Stimulated activated CD4-positive, alpha-beta T cell treated with anti-CD3 and anti-CD28 coated beads, Interleukin-1b, Interleukin-23, amount 100 ng/mL, for 4 hours (primary cell): ENCODE data around the gene COX10.
"Not testable (repeated sequence)": the region's sequence is repeated elsewhere in the genome, so short reads cannot be mapped to it uniquely, and the experiment has no call there.

Experiments used
- DNase-seq, 2 donors: peaks; one replicate each; pipeline ENCODE4 v3.0.0-alpha.2; 2020; ENCODE audit warnings: low read depth in 2 of 2

The COX10 gene

DNA sequence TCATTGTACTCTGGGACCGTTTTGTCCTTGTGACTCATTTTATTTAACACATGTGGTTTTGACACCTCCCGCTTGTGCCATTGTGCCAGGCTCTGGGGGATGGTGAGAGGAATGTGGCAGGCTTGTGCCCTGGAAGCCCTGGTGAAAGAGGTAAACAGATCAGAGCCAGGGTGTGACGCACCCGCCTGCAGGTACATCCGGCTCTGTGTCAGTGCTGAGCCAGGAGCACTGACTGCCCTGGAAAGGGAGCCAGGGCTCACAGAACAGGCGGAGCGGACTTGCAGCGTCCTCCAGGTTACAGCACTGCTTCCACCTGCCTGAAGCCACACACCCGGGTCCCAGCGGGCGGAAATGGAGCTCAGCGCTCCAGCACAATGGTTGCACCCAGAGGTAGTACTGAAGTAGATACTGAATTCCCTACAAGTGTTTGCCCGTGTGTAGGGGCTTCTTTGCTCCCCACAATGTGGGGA is 136.7 kb downstream of the COX10 start:
- DNase-seq: peak; percentile 37 to 59

DNA sequence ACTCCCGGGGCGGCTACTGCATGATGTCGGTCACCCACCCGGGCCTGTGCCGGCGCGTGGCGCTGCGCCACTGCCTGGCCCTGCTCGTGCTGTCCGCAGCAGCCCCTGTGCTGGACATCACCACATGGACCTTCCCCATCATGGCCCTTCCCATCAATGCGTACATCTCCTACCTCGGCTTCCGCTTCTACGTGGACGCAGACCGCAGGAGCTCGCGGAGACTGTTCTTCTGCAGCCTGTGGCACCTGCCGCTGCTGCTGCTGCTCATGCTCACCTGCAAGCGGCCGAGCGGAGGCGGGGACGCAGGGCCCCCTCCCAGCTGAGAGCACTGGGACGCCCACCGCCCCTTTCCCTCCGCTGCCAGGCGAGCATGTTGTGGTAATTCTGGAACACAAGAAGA is 137.6 kb downstream of the COX10 start:
- DNase-seq: no peak

DNA sequence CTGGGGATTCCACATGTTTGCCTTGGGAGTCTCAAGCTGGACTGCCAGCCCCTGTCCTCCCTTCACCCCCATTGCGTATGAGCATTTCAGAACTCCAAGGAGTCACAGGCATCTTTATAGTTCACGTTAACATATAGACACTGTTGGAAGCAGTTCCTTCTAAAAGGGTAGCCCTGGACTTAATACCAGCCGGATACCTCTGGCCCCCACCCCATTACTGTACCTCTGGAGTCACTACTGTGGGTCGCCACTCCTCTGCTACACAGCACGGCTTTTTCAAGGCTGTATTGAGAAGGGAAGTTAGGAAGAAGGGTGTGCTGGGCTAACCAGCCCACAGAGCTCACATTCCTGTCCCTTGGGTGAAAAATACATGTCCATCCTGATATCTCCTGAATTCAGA is 138.5 kb downstream of the COX10 start:
- no peak for DNase-seq

DNA sequence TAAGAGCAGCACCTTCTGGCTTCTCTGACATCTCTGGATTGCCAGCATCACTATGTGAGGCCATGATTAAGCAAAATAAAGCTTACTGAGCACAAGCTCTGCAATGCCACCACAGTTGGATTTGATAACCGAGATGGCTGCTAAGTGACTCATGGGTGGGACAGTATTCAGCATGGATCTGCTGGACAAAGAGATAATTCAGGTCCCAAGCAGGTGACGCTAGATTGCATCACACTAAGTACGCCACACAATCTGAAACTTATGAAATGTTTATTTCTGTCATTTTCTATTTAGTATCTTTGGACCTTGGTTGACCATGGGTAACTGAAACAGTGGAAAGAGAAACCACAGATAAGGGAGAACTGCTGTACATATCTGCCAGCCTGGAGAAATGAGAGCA is 139.9 kb downstream of the COX10 start:
- DNase-seq: no peak

DNA sequence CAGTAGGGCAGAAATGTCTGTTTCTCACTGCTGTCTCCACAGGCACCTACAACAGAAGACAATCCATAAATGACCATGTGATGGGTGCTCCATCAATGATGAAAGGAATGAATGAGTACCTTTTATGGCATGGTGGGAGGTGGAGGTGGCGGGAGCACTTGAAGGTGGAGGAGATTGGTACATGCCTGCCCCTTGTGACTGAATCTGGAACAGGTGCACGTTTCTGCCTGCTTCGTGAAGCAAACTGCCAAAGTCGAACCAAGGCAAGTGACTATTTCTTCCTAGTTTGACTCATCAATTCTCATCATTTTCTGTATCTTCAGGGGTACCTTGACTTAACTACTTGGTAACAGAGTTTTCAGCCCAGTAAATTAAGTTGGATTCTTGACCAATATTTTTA is 141.9 kb downstream of the COX10 start:
- no peak for DNase-seq

DNA sequence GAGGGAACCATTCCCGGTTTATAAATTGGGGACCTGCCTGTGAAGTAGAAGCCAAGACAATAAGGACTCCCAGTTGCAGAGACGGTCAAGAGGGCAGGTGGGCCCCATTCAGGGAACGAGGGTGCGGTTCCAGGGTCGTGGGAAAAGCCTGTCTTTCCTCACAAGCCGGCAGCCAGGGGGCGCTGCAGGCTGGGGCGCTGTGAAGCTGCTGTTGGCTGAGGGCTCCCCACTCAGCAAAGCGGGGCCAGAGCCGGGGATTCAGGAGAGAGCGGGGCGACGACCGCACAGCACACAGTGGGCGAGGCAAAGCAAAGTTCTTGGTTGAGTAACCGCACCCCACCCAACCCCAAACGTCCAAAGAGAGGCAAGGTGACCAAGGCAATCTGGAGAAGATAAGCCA is 142.5 kb downstream of the COX10 start:
- peak in 1 of 2 donors; percentile 42 for DNase-seq

DNA sequence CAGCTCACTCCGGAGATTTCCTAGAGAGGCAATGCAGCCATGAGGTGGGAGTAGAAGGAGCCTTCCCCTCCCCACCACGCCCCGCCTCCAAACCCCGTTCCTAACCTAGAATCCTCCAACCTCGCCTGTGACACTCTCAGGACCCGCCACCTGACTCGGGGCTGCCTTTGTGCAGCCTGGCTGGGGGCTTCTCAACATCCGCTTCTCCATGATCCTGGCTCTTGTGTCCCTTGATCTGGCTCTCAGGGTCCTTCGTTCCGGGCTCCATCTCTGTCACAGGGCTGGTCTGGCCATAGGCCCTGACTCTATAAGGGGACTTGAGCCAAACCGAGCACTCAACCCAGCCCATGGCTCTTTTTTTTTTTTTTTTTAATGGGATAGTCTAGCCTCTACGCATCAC is 143.1 kb downstream of the COX10 start:
- no peak for DNase-seq

DNA sequence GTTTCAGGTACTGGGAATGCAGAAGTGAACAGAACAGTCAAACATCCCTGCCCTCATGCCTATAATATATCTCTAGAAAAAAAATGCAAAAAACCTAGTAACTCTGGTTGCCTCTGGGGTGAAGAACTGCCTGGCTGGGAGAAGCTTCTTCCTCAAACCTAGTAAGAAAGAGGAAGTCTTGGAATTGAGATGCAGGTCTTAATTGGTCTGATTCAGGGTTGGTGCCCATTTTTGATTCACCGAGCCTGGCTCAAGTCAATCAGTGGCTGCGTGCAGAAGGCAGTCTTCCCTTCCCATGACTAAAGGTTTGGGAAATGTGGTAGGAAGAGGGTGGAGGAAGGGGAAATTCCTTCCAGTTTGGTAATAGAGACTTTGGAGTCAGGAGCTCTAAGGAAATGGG is 145.0 kb downstream of the COX10 start:
- DNase-seq: no peak

DNA sequence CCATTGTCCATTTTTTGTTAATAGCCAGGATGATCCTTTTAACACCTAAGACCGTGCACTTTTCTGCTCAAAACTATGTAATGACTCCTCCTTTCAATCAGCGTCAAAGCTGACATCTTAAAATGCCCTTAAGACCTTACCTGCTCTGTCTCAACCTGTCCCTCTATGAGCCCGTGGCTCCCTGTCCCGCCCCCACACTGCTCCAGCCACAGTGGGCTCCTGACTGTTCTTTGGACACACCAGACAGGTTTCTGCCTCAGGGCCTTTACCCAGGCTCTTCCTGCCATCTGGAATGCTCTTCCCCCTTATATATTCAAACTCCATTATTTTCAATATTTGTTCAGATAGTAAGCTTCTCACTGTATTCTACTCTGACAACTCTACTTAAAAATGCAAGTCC is 153.3 kb downstream of the COX10 start:
- no peak for DNase-seq

DNA sequence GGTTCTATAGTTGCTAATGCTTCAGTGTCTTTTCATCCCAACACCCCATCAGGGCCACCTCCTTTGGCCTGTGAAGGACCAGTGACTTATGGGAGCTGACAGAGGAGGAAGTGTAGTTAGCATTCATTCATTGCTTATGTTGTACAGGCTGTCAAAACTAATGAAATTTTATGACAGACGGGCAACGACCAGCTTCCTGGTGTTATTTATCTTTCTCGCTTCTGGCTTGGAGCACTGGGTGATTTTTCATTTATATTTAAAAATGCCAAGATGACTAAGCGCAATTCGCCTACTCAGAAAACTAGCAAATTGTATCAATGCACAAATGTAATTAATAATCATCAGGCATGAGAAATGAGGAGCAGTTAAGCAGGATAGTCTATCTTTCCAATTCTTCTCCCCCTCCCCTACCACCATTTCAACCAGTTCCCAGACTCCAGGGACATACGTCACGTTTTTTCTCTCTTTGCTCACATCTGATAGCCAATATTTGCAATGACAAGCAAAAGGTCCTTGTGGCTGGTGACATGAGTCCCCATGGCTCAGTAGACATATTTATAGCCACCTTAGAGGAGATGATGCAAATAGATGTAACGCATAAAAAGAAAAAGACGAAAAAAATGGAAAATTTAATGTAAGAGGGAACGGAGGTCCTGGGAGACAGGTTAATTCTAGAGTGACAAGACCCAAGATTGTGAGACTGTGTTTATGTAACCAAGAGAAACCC is 156.1 kb downstream of the COX10 start:
- DNase-seq: no peak

DNA sequence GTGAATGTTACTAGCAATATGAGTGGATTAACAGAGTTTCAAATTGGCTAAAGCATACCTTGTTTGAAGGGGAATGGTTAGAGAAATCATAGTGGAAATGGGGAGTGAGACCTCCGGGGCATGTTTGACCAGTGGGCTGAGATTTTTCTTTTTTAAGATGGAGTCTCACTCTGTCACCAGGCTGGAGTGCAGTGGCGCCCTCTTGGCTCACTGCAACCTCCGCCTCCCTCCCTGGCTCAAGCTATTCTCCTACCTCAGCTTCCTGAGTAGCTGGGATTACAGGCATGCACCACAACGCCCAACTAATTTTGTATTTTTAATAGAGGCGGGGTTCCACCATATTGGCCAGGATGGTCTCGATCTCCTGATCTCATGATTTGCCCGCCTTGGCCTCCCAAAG is 157.7 kb downstream of the COX10 start:
- no peak for DNase-seq

DNA sequence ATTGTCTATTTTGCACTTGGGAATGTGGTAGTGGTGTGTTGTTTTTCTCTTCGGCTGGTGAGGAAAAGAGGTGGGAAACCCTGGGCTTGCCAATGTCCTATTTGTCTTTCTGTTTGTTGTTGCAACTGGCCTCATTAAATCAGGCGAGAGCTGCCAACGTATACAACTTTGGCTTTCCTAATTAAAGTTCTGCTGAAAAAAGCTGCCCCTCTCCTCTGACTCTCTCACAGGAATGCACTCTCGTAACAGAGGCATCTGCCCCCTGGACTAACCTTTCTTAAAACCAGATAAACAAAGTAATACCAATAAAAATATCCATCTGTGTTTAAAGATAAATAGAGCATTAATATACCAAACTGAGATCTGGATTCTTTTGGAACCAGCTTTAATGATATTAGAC is 159.6 kb downstream of the COX10 start:
- no peak for DNase-seq

DNA sequence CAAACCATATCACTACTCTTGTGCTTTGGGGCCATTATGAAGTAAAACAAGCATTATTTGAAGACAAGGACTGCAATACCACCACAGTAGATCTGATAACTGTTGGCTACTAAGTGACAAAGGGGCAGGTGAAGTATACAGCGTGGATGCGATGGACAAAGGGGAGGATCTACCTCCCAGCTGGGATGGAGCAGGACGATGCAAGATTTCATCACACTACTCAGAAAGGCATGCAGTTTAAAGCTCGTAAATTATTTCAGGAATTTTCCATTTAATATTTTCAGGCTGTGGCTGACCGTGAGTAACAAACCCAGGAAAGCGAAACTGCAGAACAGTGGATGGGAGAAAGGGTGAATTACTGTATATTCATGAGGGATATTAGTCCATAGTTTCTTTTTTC is 161.9 kb downstream of the COX10 start:
- DNase-seq: not testable (repeated sequence)

DNA sequence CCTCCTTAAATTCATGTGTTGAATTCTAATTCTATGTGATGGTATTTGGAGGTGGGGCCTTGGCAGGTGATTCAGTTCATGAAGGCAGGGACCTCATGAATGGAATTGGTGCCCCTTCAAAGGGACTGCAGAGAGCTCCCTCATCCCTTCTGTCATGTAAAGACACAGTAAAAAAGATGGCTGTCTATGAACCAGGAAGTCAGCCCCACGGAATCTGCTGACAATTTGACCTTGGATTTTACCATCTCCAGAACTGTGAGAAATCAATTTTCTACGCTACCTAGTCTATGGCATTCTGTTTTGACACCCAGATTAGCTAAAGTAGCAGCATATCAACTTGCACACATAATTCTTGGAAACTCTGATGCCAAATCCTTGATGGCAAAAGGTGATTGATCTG is 165.7 kb downstream of the COX10 start:
- not testable (repeated sequence) for DNase-seq

DNA sequence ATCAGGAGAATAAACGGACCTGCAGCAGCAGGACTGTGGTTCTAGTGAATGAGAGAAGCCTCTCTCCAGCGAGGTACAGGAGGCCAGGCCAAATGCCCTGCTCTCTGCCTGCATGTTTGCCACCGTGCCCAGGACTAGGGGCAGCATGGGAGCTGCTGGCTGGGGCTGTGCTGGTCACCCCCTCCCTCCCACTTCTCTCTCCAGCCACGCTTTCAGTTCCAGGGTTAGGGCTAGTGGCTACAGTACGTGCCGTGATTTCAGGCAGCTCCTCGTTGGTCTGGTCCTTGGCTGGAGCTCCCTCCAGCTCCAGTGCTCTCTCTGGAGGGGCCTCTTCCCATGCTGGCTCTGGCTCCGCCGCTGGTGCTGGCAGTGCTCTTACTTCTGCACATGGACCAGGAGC is 166.7 kb downstream of the COX10 start:
- DNase-seq: not testable (repeated sequence)

DNA sequence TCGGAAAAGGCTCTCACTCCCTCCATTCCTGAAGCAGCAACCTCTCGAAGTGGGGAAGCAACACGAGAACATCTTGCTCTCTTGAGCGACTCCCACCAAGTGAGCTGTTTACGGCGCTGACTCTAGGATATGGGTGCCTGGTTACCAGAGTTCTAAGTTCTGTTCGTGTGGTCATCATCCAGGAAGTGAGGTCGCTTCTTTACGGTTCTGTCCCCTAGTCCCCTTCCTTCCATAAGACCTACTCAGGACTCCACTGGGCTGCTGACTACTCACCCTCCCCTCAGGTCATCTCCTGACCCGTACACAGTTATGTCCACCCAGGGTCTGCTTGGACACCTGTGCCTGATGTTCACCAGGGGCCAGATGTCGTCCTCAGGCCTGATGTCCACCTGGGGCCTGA is 167.5 kb downstream of the COX10 start, which contains the start of gene CDRT15:
Gene CDRT15, minus strand, starts transcription at position 101 of the 400 bp plus-strand sequence. Its CDS starts 29 bp downstream, at position 72.
- DNase-seq: not testable (repeated sequence)

DNA sequence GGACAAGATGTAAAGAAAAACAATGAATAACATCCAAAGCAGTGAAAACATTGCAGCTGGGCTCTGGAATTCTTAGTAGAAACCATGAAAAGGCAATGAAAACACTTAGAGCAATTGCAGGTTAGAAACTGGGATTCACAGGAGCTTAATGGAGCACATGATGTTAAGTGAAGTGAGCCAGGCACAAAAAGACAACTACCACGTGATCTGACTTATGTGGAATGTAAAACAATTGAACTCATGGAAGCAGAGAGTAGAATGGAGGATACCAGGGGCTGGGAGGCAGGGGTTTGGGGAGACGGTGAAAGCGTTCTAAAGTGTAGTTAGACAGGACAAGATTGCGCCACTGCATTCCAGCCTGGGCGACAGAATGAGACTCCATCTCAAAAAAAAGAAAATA is 170.0 kb downstream of the COX10 start:
- not testable (repeated sequence) for DNase-seq

DNA sequence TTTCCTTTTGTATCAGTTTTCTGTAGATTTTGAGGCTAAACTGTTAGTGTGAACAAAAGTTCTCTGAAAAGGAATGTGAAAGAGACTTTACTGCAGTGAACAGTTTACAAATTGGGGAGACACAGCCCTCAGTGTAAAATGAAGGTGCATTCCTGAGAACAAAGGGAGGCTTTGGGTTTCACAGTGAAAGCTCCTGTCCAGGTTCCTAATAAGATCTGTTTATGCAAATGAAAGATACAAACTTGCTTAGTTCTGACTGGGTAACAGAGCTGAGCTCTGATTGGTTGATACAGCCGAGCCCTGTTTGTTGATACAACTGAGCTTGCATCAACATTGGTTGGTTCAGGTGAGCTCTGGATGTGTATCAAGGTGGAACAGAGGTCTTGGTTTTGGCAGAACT is 175.7 kb downstream of the COX10 start:
- DNase-seq: no peak

DNA sequence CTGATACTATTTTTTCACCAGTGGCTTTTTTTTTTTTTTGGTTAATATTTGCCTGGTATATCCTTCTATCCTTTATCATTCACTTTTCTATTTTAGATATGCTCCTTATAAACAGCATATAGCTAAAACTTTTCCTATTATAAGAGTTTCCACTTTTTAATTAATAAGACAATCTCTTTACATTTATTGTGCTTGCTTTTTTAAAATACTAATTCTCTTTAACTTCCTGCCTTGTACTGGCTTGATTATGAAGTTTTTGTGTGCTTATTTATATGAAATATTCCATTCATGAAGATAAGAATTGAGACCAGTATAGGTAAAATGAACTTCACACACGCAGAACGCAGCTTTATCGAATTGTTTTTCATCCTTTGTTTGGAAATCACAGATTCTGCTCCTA is 176.3 kb downstream of the COX10 start:
- DNase-seq: no peak
